Stomach (tissue), 9 donors: ENCODE data around the gene C17orf113. TPM values are rescaled to one million over a fixed set of nuclear protein-coding genes. Genes with fewer than 3 reads are reported as not detected.

Experiments
- DNase-seq, 2 donors: peaks; one replicate each; pipeline versions ENCODE4 v3.0.0 to v3.0.0-alpha.2; 2013 to 2019
- H3K27ac ChIP-seq, 5 donors: fragments of 200-600 bp in 4 of 5; sonication (generic) in 4 of 5; one replicate each; pipeline ENCODE4 v1.5.1; 2013 to 2019; ENCODE audit warnings: mild to moderate bottlenecking in 1 of 5, moderate library complexity in 1 of 5
- H3K27me3 ChIP-seq, 3 donors: fragments of 200-600 bp; sonication (generic); one replicate each; pipeline ENCODE4 v1.5.1; 2017 to 2019; ENCODE audit warnings: mixed run types in 1 of 3
- H3K36me3 ChIP-seq, 4 donors: fragments of 200-600 bp; sonication (generic); 1 replicate in 3 of 4; 2 replicates in 1 of 4; pipeline ENCODE4 v1.5.1; 2016 to 2019
- H3K4me1 ChIP-seq, 4 donors: fragments of 200-600 bp; sonication (generic); one replicate each; pipeline ENCODE4 v1.5.1; 2016 to 2019
- H3K4me3 ChIP-seq, 4 donors: fragments of 200-600 bp; sonication (generic) in 3 of 4; one replicate each; pipeline ENCODE4 v1.5.1; 2016 to 2019; ENCODE audit warnings: mild to moderate bottlenecking in 1 of 4
- H3K9me3 ChIP-seq, 4 donors: fragments of 200-600 bp; sonication (generic); one replicate each; pipeline ENCODE4 v1.5.1; 2016 to 2019
- EP300 ChIP-seq: sonication (generic); formaldehyde crosslinking; IDR thresholded peaks from one replicate; pipeline ENCODE4 v1.6.1; 2017; ENCODE audit warnings: antibody characterized with exemption
- POLR2A ChIP-seq, 4 donors: fragments of 450-650 bp; IDR thresholded peaks; one replicate each; pipeline ENCODE4 v1.6.1; 2016; ENCODE audit warnings: antibody characterized with exemption in 4 of 4, control low read depth in 2 of 4, mild to moderate bottlenecking in 1 of 4, moderate library complexity in 1 of 4
- POLR2AphosphoS5 ChIP-seq, 3 donors: sonication (generic); formaldehyde crosslinking; IDR thresholded peaks; one replicate each; pipeline ENCODE4 v1.6.1; 2016; ENCODE audit warnings: antibody characterized with exemption in 3 of 3
- WGBS, 5 donors: extraction: QIAGEN DNeasy Blood & Tissue Kit in 3 of 5; methylation state at CpG; one replicate each; pipeline versions ENCODE4 v1.1.5 to v1.1.7; 2013 to 2018; 5-methylcytosine and 5-hydroxymethylcytosine counted together
- intact Hi-C: fragments of 100-400 bp; cut with DNase I; formaldehyde crosslinking; loops from one replicate; pipeline ENCODE4 v1.15.1; 2023; ENCODE audit warnings: low total_unique reads
- polyA plus RNA-seq, 3 donors: library from polyadenylated mRNA; stranded (reverse); fragments of 200-250 nt; gene quantifications; one replicate each; pipeline ENCODE4 v1.2.3, GENCODE V29; 2013
- total RNA-seq, 5 donors: library from RNA; depleted of rRNA; stranded (reverse); fragments of >200 nt; gene quantifications; one replicate each; pipeline versions ENCODE4 v1.1.0 to v1.2.3, GENCODE V29; 2014 to 2016
- TF ChIP-seq, protein P1 (sequence below), 7 experiments: fragments of 450-650 bp in 4 of 7; fragments of 200-600 bp in 3 of 7; sonication (generic) in 3 of 7; IDR thresholded peaks; one replicate each; pipeline ENCODE4 v1.5.1; 2016 to 2019; ENCODE audit warnings: antibody characterized with exemption in 7 of 7, control low read depth in 2 of 7, mild to moderate bottlenecking in 1 of 7
- donor health status: healthy with polysubstance abuse.
- donor health status: Bipolar disorder and iron deficiency.
- donor health status: healthy.

Gene C17orf113
- total and polyA plus RNA-seq, 8 donors = 0.31 to 5.2 (median 1.4) TPM; not detected in 2

DNA sequence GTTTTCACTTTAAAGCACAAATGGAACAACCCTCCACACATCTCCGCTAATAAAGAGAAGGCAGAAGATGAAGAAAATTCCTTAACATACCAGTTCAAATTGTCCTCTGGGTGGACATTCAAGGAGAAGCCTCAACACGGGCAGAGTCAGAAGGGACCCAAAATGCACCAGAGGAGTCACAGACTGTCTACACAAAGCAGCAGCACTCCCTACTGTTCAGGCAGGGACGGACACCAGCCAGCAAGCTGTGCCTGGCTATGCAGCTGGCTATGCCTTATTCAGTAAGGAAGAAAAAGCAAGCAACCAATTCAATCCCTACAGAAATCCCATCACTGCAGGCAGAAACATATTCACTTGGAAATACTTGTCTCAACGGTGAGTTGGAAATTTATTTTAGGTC lies 41.2 kb downstream of the C17orf113 start:
- Histone ChIP-seq H3K4me3 (no peak overlapping the region), H3K27me3 (no peaks in the 10 kb centered on the region), H3K27ac (no peak overlapping the region), H3K36me3 (peaks cover 0 to 10% (median 6%) of the 10 kb centered on the region in 4 donors), H3K4me1 (peaks cover 8 to 93% (median 72%) of the 10 kb centered on the region in 4 donors), H3K9me3 (no peaks in the 10 kb centered on the region)
- no peak for DNase-seq
- intact Hi-C loops = no loop called here
- no peak for TF ChIP-seq POLR2A (IDR thresholded peaks at IDR 0.05)
- TF ChIP-seq POLR2AphosphoS5 (IDR thresholded peaks at IDR 0.05) = no peak
- no peak for TF ChIP-seq EP300
- TF ChIP-seq, protein P1, sequence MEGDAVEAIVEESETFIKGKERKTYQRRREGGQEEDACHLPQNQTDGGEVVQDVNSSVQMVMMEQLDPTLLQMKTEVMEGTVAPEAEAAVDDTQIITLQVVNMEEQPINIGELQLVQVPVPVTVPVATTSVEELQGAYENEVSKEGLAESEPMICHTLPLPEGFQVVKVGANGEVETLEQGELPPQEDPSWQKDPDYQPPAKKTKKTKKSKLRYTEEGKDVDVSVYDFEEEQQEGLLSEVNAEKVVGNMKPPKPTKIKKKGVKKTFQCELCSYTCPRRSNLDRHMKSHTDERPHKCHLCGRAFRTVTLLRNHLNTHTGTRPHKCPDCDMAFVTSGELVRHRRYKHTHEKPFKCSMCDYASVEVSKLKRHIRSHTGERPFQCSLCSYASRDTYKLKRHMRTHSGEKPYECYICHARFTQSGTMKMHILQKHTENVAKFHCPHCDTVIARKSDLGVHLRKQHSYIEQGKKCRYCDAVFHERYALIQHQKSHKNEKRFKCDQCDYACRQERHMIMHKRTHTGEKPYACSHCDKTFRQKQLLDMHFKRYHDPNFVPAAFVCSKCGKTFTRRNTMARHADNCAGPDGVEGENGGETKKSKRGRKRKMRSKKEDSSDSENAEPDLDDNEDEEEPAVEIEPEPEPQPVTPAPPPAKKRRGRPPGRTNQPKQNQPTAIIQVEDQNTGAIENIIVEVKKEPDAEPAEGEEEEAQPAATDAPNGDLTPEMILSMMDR (IDR thresholded peaks at IDR 0.05) = peak in 1 of 7 experiments; percentile 7
- WGBS, 5 donors = 66 to 80% (median 72%) methylated on average over 4 of the region's 4 CpGs

DNA sequence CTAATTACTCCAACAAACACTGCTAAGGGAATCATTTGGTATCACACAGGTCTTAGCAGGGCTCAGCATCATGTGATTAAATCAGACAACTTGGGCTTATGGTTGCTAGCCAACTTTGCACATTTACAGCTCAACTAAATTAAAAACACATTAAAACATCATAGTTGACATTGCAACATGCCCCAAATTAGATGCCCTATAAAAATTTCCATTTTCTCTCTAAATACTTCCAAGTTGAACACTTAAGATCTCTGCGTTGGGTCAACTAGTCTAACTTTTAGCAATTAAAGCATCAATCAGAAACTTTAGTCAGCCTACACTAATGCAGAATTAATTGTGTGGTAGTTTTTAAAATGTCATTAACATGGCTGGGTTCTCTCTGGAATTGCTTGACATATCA lies 45.2 kb downstream of the C17orf113 start:
- intact Hi-C loops = no loop called here
- H3K4me1 ChIP-seq = peaks cover 15 to 91% (median 69%) of the 10 kb centered on the region in 4 donors
- TF ChIP-seq EP300 = no peak
- no peak for TF ChIP-seq POLR2AphosphoS5 (IDR thresholded peaks at IDR 0.05)
- TF ChIP-seq POLR2A (IDR thresholded peaks at IDR 0.05) = no peak
- TF ChIP-seq, protein P1 (IDR thresholded peaks at IDR 0.05) = no peak
- no peak overlapping the region for H3K27ac ChIP-seq
- H3K36me3 ChIP-seq = peaks cover 8 to 39% (median 32%) of the 10 kb centered on the region in 4 donors
- DNase-seq = no peak
- no peaks in the 10 kb centered on the region for H3K27me3 ChIP-seq
- H3K9me3 ChIP-seq = no peaks in the 10 kb centered on the region
- no peak overlapping the region for H3K4me3 ChIP-seq
- WGBS, 5 donors = 86 to 93% (median 88%) methylated on average over 1 of the region's 1 CpG

DNA sequence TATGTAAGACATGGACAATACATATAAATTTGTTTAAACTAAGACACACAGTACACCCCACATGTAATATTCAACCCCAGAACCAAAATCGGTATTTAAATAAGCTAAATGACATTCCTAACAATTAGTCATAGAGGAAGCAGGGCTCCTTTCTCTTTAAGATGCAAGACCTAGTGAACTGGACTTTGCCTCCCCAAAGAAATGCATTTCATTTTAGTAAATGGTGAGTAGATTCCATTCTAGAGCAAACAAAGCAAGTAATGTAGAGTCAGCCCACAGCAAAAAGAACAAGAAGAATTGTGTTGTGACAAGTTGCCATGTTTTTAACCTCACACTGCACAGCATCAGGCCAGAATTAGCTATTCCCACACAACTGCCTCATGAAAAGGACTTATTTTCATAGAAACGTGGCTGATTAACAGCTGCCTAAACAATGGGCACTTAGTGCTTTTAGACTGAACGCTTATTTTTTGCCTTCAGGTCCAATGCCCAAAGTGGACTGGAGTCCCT lies 47.6 kb downstream of the C17orf113 start:
- WGBS, 5 donors = 32 to 47% (median 43%) methylated on average over 3 of the region's 3 CpGs
- Histone ChIP-seq H3K27ac (peak overlapping the region; percentile 15 to 79 (median 50)), H3K4me3 (no peak overlapping the region), H3K4me1 (peaks cover 11 to 79% (median 55%) of the 10 kb centered on the region in 4 donors), H3K36me3 (peaks cover 28 to 52% (median 49%) of the 10 kb centered on the region in 4 donors), H3K27me3 (no peaks in the 10 kb centered on the region), H3K9me3 (no peaks in the 10 kb centered on the region)
- TF ChIP-seq, protein P1 (IDR thresholded peaks at IDR 0.05) = no peak
- TF ChIP-seq POLR2AphosphoS5 (IDR thresholded peaks at IDR 0.05) (peak in 1 of 3 donors; percentile 20), EP300 (no peak)
- intact Hi-C loops = no loop called here
- DNase-seq = peak in 1 of 2 donors; percentile 68

DNA sequence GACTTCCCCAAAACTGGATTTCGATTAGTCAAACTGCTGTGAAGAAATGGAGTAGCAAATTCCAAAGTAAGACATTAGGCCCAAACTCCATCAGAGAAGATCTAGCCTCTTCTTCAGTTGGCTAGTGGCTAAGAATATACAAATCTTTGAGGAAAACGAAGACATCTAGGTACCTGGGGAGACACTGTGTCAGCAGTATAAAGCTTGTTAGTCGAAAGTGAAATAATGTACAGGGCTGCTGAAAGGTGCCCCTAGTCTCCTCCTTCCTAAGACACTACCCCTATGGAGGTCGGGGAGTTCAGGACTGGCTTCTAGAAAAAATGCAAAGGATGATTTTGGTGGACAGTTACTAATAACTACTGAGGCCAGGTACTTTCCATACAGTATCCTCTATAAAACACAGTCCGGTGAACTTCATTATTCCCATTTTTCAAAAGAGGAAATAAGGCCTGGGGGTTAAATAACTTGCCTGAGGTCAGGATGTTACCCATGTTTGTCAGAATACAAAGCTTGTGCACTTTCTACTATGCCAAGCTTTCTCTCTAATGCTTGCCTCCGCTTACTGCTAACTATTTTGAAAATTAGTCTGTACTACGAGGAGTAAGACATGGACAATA lies 48.1 kb downstream of the C17orf113 start:
- H3K36me3 ChIP-seq = peaks cover 34 to 58% (median 55%) of the 10 kb centered on the region in 4 donors
- intact Hi-C loops = no loop called here
- no peak for DNase-seq
- H3K4me1 ChIP-seq = peaks cover 11 to 76% (median 51%) of the 10 kb centered on the region in 4 donors
- H3K27me3 ChIP-seq = no peaks in the 10 kb centered on the region
- H3K9me3 ChIP-seq = no peaks in the 10 kb centered on the region
- H3K27ac ChIP-seq = peak overlapping the region in 3 of 5 donors; percentile 50 to 79 (median 54)
- TF ChIP-seq EP300 (no peak), POLR2A (IDR thresholded peaks at IDR 0.05) (no peak)
- WGBS, 5 donors = 80 to 88% (median 83%) methylated on average over 7 of the region's 7 CpGs
- no peak overlapping the region for H3K4me3 ChIP-seq

DNA sequence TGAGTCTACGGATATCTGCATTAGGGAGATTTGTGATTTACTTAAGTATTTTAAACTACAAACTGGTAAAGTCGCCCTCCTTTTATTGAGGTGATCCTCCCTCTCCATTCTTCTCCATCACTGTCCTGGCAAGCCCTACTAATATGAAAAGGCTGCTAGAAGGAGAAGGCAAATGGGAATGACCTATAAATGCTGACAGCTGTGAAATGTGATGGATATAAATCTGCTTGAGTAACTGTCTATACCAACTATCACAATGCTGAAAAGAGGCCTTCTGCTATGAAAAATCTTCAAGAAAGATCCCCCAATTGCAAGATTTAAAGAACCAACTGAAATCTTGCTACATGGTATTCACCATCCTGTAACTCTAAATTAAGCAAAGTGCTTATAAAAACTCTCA lies 48.7 kb downstream of the C17orf113 start:
- Histone ChIP-seq H3K36me3 (peaks cover 39 to 63% (median 60%) of the 10 kb centered on the region in 4 donors), H3K4me3 (no peak overlapping the region), H3K27ac (peak overlapping the region in 2 of 5 donors; percentile 70 to 79), H3K4me1 (peaks cover 11 to 70% (median 49%) of the 10 kb centered on the region in 4 donors), H3K27me3 (no peaks in the 10 kb centered on the region), H3K9me3 (no peaks in the 10 kb centered on the region)
- no peak for DNase-seq
- 79 to 86% (median 85%) methylated on average over 2 of the region's 2 CpGs for WGBS, 5 donors
- intact Hi-C loops = no loop called here
- TF ChIP-seq POLR2A (IDR thresholded peaks at IDR 0.05) (no peak), POLR2AphosphoS5 (IDR thresholded peaks at IDR 0.05) (no peak), EP300 (no peak)
- TF ChIP-seq, protein P1 (IDR thresholded peaks at IDR 0.05) = no peak
